CD14-positive monocyte (primary cell): ENCODE measurements around the gene SERPINA3. TPM values are rescaled to one million over a fixed set of nuclear protein-coding genes. Genes with fewer than 3 reads are reported as not detected.
A peak's percentile ranks its signal among the peaks of the same experiment; 100 is the strongest.

Experiments
- DNase-seq, 3 donors: peaks; one replicate each; pipeline ENCODE4 v3.0.0-alpha.2; 2011 to 2022
- H2AFZ ChIP-seq: 2 replicates; pipeline ENCODE4 v1.6.0; 2012; ENCODE audit warnings: mild to moderate bottlenecking, low read depth, low read length, inconsistent platforms; ENCODE audit not compliant: insufficient read depth, poor library complexity, severe bottlenecking
- H3K27ac ChIP-seq, 2 donors: 1 replicate in 1 of 2; 2 replicates in 1 of 2; pipeline ENCODE4 v1.5.1; 2012 to 2013; ENCODE audit warnings: low read length in 2 of 2, control low read depth in 1 of 2, inconsistent platforms in 1 of 2, low read depth in 1 of 2, mild to moderate bottlenecking in 1 of 2
- H3K27me3 ChIP-seq, 2 donors: one replicate each; pipeline versions ENCODE4 v1.6.0 to v1.6.1; 2011 to 2013; ENCODE audit warnings: low read length in 2 of 2; ENCODE audit not compliant: control insufficient read depth in 2 of 2, insufficient read depth in 2 of 2
- H3K36me3 ChIP-seq, 2 donors: replicated peaks in 1 of 2; 1 replicate in 1 of 2; 2 replicates in 1 of 2; pipeline versions ENCODE4 v1.5.1 to v1.6.1; 2012 to 2013; ENCODE audit warnings: low read length in 2 of 2, control low read depth in 1 of 2, inconsistent platforms in 1 of 2, mild to moderate bottlenecking in 1 of 2; ENCODE audit not compliant: insufficient read depth in 2 of 2, control insufficient read depth in 1 of 2
- H3K4me1 ChIP-seq, 2 donors: 1 replicate in 1 of 2; 2 replicates in 1 of 2; pipeline versions ENCODE4 v1.5.1 to v1.6.1; 2012 to 2013; ENCODE audit warnings: low read length in 2 of 2, control low read depth in 1 of 2, inconsistent platforms in 1 of 2, mild to moderate bottlenecking in 1 of 2, moderate library complexity in 1 of 2; ENCODE audit not compliant: insufficient read depth in 2 of 2, control insufficient read depth in 1 of 2
- H3K4me2 ChIP-seq: replicated peaks from 2 replicates; pipeline ENCODE3; 2012; ENCODE audit warnings: low read length, moderate library complexity, mild to moderate bottlenecking; ENCODE audit not compliant: poor library complexity, severe bottlenecking; ENCODE audit errors: extremely low read depth
- H3K4me3 ChIP-seq, 3 experiments: fragments of 200-600 bp in 1 of 3; sonication (generic) in 1 of 3; replicated peaks in 1 of 3; 1 replicate in 2 of 3; 2 replicates in 1 of 3; pipeline ENCODE4 v1.5.1; 2011 to 2013; ENCODE audit warnings: low read length in 3 of 3, mild to moderate bottlenecking in 3 of 3, control low read depth in 2 of 3, low read depth in 2 of 3, inconsistent platforms in 1 of 3, moderate library complexity in 1 of 3
- H3K79me2 ChIP-seq: 2 replicates; pipeline ENCODE4 v1.6.0; 2012; ENCODE audit warnings: mild to moderate bottlenecking, control low read depth, inconsistent platforms, low read length, moderate library complexity; ENCODE audit not compliant: insufficient read depth
- H3K9ac ChIP-seq: 2 replicates; pipeline ENCODE4 v1.6.0; 2017; ENCODE audit warnings: low read length, mild to moderate bottlenecking; ENCODE audit not compliant: insufficient read depth, poor library complexity, severe bottlenecking
- H3K9me3 ChIP-seq, 2 donors: replicated peaks in 1 of 2; 1 replicate in 1 of 2; 2 replicates in 1 of 2; pipeline versions ENCODE4 v1.5.1 to v1.6.1; 2012 to 2013; ENCODE audit warnings: low read length in 2 of 2, control low read depth in 1 of 2; ENCODE audit not compliant: control insufficient read depth in 1 of 2, insufficient read depth in 1 of 2
- H4K20me1 ChIP-seq: 2 replicates; pipeline ENCODE4 v1.6.0; 2012; ENCODE audit warnings: mild to moderate bottlenecking, low read length, control low read depth, moderate library complexity; ENCODE audit not compliant: insufficient read depth
- H3K27ac Mint-ChIP-seq, 7 donors: one replicate each; pipeline ENCODE4 v1.8.0; 2020; ENCODE audit warnings: mild to moderate bottlenecking in 7 of 7, mixed read lengths in 7 of 7, moderate library complexity in 6 of 7, inconsistent platforms in 2 of 7
- H3K27me3 Mint-ChIP-seq, 3 donors: one replicate each; pipeline ENCODE4 v1.8.0; 2021 to 2022; ENCODE audit warnings: low read depth in 3 of 3, mild to moderate bottlenecking in 3 of 3, mixed read lengths in 3 of 3, moderate library complexity in 3 of 3, inconsistent platforms in 1 of 3
- H3K36me3 Mint-ChIP-seq, 2 donors: one replicate each; pipeline ENCODE4 v1.8.0; 2020; ENCODE audit warnings: mixed read lengths in 2 of 2, inconsistent platforms in 1 of 2, mild to moderate bottlenecking in 1 of 2
- H3K4me1 Mint-ChIP-seq: one replicate; pipeline ENCODE4 v1.8.0; 2020; ENCODE audit warnings: mild to moderate bottlenecking, mixed read lengths
- H3K4me3 Mint-ChIP-seq, 2 donors: one replicate each; pipeline ENCODE4 v1.8.0; 2020; ENCODE audit warnings: mild to moderate bottlenecking in 2 of 2, mixed read lengths in 2 of 2, moderate library complexity in 1 of 2
- H3K9me3 Mint-ChIP-seq, 7 donors: one replicate each; pipeline ENCODE4 v1.8.0; 2020 to 2022; ENCODE audit warnings: mixed read lengths in 7 of 7, mild to moderate bottlenecking in 6 of 7, moderate library complexity in 6 of 7, inconsistent platforms in 2 of 7
- WGBS: methylation state at CpG from one replicate; pipeline ENCODE4 v1.1.5; 2013; ENCODE audit warnings: missing lambda C conversion rate; ENCODE audit not compliant: insufficient coverage; 5-methylcytosine and 5-hydroxymethylcytosine counted together
- intact Hi-C, 2 donors: fragments of 100-400 bp; cut with micrococcal nuclease; formaldehyde crosslinking; loops; one replicate each; pipeline versions ENCODE4 v1.15.0 to v1.15.1; 2023
- polyA plus RNA-seq, 3 donors: library from polyadenylated mRNA; depleted of rRNA in 1 of 3; unstranded in 2 of 3; stranded (reverse) in 1 of 3; fragments of 300-500 nt in 2 of 3; fragments of >200 nt in 1 of 3; fragmentation: Illumina TruSeq in 2 of 3; gene quantifications; 1 replicate in 2 of 3; 2 replicates in 1 of 3; pipeline ENCODE4 v1.2.3, GENCODE V29; 2012 to 2021
- TF ChIP-seq, protein P1 (sequence below): fragments of 200-600 bp; IDR thresholded peaks from one replicate; pipeline ENCODE4 v1.8.0; 2022; ENCODE audit warnings: antibody characterized with exemption, mild to moderate bottlenecking

Gene SERPINA3
- polyA plus RNA-seq, 3 donors: not detected

DNA sequence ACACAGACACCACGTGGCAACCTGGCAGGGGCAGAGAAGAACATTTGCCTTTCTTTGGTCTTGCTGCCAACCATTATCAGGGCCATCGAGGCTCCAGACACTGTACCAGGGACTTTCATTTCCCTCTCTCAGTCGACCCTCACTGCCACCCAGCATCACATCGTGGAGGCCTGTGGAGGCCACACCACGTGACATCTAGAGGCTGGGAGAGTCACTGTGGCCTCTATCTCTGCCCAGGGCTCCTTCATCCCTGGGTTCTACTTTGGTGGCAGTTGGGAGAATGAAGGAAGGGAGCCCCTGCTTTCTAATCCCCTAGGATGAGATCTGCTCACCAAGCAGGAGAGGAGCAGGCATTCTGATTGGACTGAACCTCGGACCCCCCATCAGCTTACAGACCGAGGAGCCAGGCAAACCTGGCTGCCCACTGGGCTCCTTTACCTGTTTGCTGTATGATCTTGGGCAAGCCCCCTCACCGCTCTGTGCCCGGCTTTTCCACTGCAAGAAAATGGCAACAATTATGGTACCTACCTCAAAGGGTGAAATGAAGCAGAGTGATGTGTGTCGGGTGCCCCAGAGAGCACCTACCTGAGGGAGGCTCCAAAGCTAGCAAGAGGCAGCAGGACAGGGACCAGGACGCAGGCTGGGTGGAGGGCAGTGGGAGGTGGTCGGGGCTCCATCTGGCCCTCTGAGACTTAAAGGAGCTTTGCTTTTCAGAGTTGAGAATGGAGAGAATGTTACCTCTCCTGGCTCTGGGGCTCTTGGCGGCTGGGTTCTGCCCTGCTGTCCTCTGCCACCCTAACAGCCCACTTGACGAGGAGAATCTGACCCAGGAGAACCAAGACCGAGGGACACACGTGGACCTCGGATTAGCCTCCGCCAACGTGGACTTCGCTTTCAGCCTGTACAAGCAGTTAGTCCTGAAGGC, 1.8 kb downstream of the SERPINA3 start:
- no peak overlapping the region for H3K4me3 Mint-ChIP-seq
- Histone ChIP-seq H3K27me3 (no peaks in the 10 kb centered on the region), H3K9ac (no peak overlapping the region), H3K4me3 (no peak overlapping the region), H3K79me2 (no peaks in the 10 kb centered on the region), H2AFZ (no peak overlapping the region), H3K9me3 (peaks cover 17 to 35% of the 10 kb centered on the region in 2 donors), H3K27ac (no peak overlapping the region), H3K4me1 (no peaks in the 10 kb centered on the region), H3K36me3 (no peaks in the 10 kb centered on the region), H3K4me2 (no peak overlapping the region), H4K20me1 (no peaks in the 10 kb centered on the region)
- H3K27me3 Mint-ChIP-seq: peaks cover 0 to 8% (median 1%) of the 10 kb centered on the region in 3 donors
- TF ChIP-seq, protein P1, sequence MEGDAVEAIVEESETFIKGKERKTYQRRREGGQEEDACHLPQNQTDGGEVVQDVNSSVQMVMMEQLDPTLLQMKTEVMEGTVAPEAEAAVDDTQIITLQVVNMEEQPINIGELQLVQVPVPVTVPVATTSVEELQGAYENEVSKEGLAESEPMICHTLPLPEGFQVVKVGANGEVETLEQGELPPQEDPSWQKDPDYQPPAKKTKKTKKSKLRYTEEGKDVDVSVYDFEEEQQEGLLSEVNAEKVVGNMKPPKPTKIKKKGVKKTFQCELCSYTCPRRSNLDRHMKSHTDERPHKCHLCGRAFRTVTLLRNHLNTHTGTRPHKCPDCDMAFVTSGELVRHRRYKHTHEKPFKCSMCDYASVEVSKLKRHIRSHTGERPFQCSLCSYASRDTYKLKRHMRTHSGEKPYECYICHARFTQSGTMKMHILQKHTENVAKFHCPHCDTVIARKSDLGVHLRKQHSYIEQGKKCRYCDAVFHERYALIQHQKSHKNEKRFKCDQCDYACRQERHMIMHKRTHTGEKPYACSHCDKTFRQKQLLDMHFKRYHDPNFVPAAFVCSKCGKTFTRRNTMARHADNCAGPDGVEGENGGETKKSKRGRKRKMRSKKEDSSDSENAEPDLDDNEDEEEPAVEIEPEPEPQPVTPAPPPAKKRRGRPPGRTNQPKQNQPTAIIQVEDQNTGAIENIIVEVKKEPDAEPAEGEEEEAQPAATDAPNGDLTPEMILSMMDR: no peak
- peaks cover 15 to 31% (median 21%) of the 10 kb centered on the region in 7 donors for H3K9me3 Mint-ChIP-seq
- H3K4me1 Mint-ChIP-seq: no peaks in the 10 kb centered on the region
- intact Hi-C loops: no loop called here
- DNase-seq: no peak
- 94% methylated on average over 15 of the region's 20 CpGs for WGBS
- H3K36me3 Mint-ChIP-seq: no peaks in the 10 kb centered on the region
- peak overlapping the region in 1 of 7 donors; percentile 85 for H3K27ac Mint-ChIP-seq

DNA sequence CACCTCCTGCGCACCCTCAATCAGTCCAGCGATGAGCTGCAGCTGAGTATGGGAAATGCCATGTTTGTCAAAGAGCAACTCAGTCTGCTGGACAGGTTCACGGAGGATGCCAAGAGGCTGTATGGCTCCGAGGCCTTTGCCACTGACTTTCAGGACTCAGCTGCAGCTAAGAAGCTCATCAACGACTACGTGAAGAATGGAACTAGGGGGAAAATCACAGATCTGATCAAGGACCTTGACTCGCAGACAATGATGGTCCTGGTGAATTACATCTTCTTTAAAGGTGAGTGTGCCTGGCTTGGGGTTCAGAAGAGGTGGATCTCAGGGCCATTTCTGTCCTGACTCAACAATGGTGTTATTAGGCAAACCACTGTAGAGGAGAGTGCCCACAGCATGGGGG, 2.6 kb downstream of the SERPINA3 start:
- TF ChIP-seq, protein P1: no peak
- no peak overlapping the region for H3K4me2 ChIP-seq
- no peak overlapping the region for H3K27ac ChIP-seq
- no peak overlapping the region for H3K4me3 ChIP-seq
- 93% methylated on average over 7 of the region's 7 CpGs for WGBS
- Mint-ChIP-seq H3K4me3 (no peak overlapping the region), H3K9me3 (peaks cover 18 to 29% (median 22%) of the 10 kb centered on the region in 7 donors), H3K4me1 (no peaks in the 10 kb centered on the region), H3K36me3 (no peaks in the 10 kb centered on the region), H3K27ac (no peak overlapping the region), H3K27me3 (peaks cover under 1 to 8% (median 1%) of the 10 kb centered on the region in 3 donors)
- DNase-seq: no peak
- no peaks in the 10 kb centered on the region for H3K79me2 ChIP-seq
- peaks cover 21 to 37% of the 10 kb centered on the region in 2 donors for H3K9me3 ChIP-seq
- H3K9ac ChIP-seq: no peak overlapping the region
- no peaks in the 10 kb centered on the region for H3K27me3 ChIP-seq
- no peaks in the 10 kb centered on the region for H3K4me1 ChIP-seq
- intact Hi-C loops: no loop called here
- H4K20me1 ChIP-seq: no peaks in the 10 kb centered on the region
- no peak overlapping the region for H2AFZ ChIP-seq
- H3K36me3 ChIP-seq: no peaks in the 10 kb centered on the region
